SK-MEL-5 (cell line): ENCODE data around the gene TM4SF4. TPM values are rescaled to one million over a fixed set of nuclear protein-coding genes. Genes with fewer than 3 reads are reported as not detected.
"Not testable (repeated sequence)": the region's sequence is repeated elsewhere in the genome, so short reads cannot be mapped to it uniquely, and the experiment has no call there.

Experiments used
- DNase-seq: peaks from one replicate; pipeline ENCODE4 v3.0.0-alpha.2; 2016; ENCODE audit warnings: low read depth, low spot score
- in situ Hi-C: cut with HindIII; loops from 2 replicates; pipeline ENCODE4 v1.10.0; 2016; ENCODE audit warnings: low sequenced_read_pairs, high pct_unique_total_duplicates, low pct_unique_long_range_greater_than_20kb
- polyA plus RNA-seq, 2 experiments: library from polyadenylated mRNA; depleted of rRNA; stranded (reverse); fragments of >200 nt; gene quantifications; 2 replicates each; pipeline ENCODE4 v1.2.3, GENCODE V29; 2015
- total RNA-seq: library from RNA; depleted of rRNA; stranded (reverse); fragments of >200 nt; shearing (Covaris generic); gene quantifications from 2 replicates; pipeline ENCODE4 v1.2.3, GENCODE V29; 2014; rRNA removed

The TM4SF4 gene
- total RNA-seq, result not detected in 2 replicates
- not detected in 2 replicates for polyA plus RNA-seq (2015; cell fraction: cytosol; rRNA removed)
- polyA plus RNA-seq (2015; cell fraction: nucleus; rRNA removed), result not detected in 2 replicates

- in situ Hi-C loops, result no loop called here
- DNase-seq, result no peak
Measured at GRCh38 chr3:149474250-149474817, at the start of gene TM4SF4. TM4SF4 (plus strand) TSS chr3:149474697; CDS start chr3:149474878, 181 bp downstream.

- in situ Hi-C loops, result no loop called here
Measured at GRCh38 chr3:149424918-149425317, 49.6 kb upstream of the TM4SF4 start.

GRCh38 chr3:149426325-149426724 is 48.2 kb upstream of the TM4SF4 start:
- DNase-seq, result no peak
- in situ Hi-C loops, result no loop called here

More at GRCh38 chr3:149424918-149425317, 49.6 kb upstream of the TM4SF4 start:
- DNase-seq, result no peak

- in situ Hi-C loops, result no loop called here
- DNase-seq, result no peak
Measured at GRCh38 chr3:149428087-149428486, 46.4 kb upstream of the TM4SF4 start.

GRCh38 chr3:149430216-149430615 is 44.3 kb upstream of the TM4SF4 start:
- in situ Hi-C loops, result no loop called here
- no peak for DNase-seq

- DNase-seq, result no peak
- in situ Hi-C loops, result no loop called here
Measured at GRCh38 chr3:149432149-149432548, 42.3 kb upstream of the TM4SF4 start.

GRCh38 chr3:149435996-149436885 is 38.3 kb upstream of the TM4SF4 start:
- in situ Hi-C loops, result no loop called here
- no peak for DNase-seq

- in situ Hi-C loops, result no loop called here
- no peak for DNase-seq
Measured at GRCh38 chr3:149437286-149437685, 37.2 kb upstream of the TM4SF4 start.

- no peak for DNase-seq
- in situ Hi-C loops, result no loop called here
Measured at GRCh38 chr3:149437710-149438109, 36.8 kb upstream of the TM4SF4 start.

- no peak for DNase-seq
- in situ Hi-C loops, result no loop called here
Measured at GRCh38 chr3:149438981-149439380, 35.5 kb upstream of the TM4SF4 start.

- no peak for DNase-seq
- in situ Hi-C loops, result no loop called here
Measured at GRCh38 chr3:149441642-149442041, 32.9 kb upstream of the TM4SF4 start.

- in situ Hi-C loops, result no loop called here
- no peak for DNase-seq
Measured at GRCh38 chr3:149442043-149442442, 32.5 kb upstream of the TM4SF4 start.

GRCh38 chr3:149442851-149443544 is 31.5 kb upstream of the TM4SF4 start:
- in situ Hi-C loops, result no loop called here
- DNase-seq, result no peak

- in situ Hi-C loops, result no loop called here
- no peak for DNase-seq
Measured at GRCh38 chr3:149443545-149443912, 31.0 kb upstream of the TM4SF4 start.

GRCh38 chr3:149444867-149445266 is 29.6 kb upstream of the TM4SF4 start:
- DNase-seq, in situ Hi-C loops: not testable (repeated sequence)

GRCh38 chr3:149448331-149448831 is 26.1 kb upstream of the TM4SF4 start:
- in situ Hi-C loops, result no loop called here
- DNase-seq, result no peak

GRCh38 chr3:149449182-149449581 is 25.3 kb upstream of the TM4SF4 start:
- in situ Hi-C loops, result no loop called here
- no peak for DNase-seq

GRCh38 chr3:149449799-149450198 is 24.7 kb upstream of the TM4SF4 start:
- no peak for DNase-seq
- in situ Hi-C loops, result no loop called here
